ENCODE results near the gene ZNF264. TPM values are rescaled to one million over a fixed set of nuclear protein-coding genes. Genes with fewer than 3 reads are reported as not detected.

Gene ZNF264
- total and polyA plus RNA-seq, 12 donors = 6.4 to 78.1 (median 33.1) TPM

DNA sequence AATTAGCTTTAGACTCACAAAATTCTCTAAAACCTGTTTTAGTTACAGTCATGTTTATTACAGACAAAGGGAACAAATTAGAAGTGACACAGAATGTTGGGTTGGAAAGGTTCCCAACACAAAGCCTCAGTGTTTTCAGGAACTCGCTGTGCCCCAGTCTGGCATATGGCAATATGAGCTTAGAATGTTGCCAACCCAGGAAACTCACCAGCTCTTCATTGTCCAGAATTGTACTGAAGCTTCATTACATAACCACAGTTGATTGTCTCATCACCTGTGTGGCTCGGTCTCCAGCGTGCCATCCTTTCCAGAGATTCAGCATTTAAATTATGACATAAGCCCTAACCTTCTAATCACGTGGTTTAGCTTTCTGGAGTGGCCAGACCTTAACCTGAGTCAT, 19.1 kb downstream of the ZNF264 start:
- intact Hi-C loops (cut with DNase I) = no loop called here
- 79 to 98% (median 92%) methylated on average over 3 to 4 of the region's 4 CpGs for WGBS, 4 donors
- Histone ChIP-seq H3K27me3 (no peaks in the 10 kb centered on the region), H3K4me3 (no peak overlapping the region), H3K4me1 (replicated peaks in 1 of 2) (no peaks in the 10 kb centered on the region), H3K36me3 (replicated peaks in 1 of 2) (peaks cover 0 to 61% of the 10 kb centered on the region in 2 donors), H3K9me3 (replicated peaks in 1 of 3) (no peaks in the 10 kb centered on the region), H3K27ac (no peak overlapping the region)
- peak in 1 of 7 donors; percentile 37 for DNase-seq
- TF ChIP-seq, protein P1, sequence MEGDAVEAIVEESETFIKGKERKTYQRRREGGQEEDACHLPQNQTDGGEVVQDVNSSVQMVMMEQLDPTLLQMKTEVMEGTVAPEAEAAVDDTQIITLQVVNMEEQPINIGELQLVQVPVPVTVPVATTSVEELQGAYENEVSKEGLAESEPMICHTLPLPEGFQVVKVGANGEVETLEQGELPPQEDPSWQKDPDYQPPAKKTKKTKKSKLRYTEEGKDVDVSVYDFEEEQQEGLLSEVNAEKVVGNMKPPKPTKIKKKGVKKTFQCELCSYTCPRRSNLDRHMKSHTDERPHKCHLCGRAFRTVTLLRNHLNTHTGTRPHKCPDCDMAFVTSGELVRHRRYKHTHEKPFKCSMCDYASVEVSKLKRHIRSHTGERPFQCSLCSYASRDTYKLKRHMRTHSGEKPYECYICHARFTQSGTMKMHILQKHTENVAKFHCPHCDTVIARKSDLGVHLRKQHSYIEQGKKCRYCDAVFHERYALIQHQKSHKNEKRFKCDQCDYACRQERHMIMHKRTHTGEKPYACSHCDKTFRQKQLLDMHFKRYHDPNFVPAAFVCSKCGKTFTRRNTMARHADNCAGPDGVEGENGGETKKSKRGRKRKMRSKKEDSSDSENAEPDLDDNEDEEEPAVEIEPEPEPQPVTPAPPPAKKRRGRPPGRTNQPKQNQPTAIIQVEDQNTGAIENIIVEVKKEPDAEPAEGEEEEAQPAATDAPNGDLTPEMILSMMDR (IDR thresholded peaks at IDR 0.05) = no peak
- TF ChIP-seq POLR2A (IDR thresholded peaks at IDR 0.05) = no peak

DNA sequence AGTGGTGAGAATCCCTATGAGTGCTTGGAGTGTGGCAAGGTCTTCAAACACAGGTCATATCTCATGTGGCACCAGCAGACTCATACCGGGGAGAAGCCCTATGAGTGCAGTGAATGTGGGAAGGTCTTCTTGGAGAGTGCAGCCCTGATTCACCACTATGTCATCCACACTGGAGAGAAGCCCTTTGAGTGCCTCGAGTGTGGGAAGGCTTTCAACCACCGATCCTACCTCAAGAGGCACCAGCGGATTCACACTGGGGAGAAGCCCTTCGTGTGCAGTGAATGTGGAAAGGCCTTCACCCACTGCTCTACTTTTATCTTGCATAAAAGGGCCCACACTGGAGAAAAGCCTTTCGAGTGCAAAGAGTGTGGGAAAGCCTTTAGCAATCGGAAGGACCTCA, 20.8 kb downstream of the ZNF264 start:
- no peak for TF ChIP-seq POLR2A (IDR thresholded peaks at IDR 0.05)
- TF ChIP-seq, protein P1 (IDR thresholded peaks at IDR 0.05) = no peak
- 88 to 93% (median 93%) methylated on average over 4 to 7 of the region's 7 CpGs for WGBS, 4 donors
- Histone ChIP-seq H3K4me1 (replicated peaks in 1 of 2) (no peaks in the 10 kb centered on the region), H3K9me3 (replicated peaks in 1 of 3) (no peaks in the 10 kb centered on the region), H3K27ac (no peak overlapping the region), H3K4me3 (no peak overlapping the region), H3K36me3 (replicated peaks in 1 of 2) (peaks cover 0 to 58% of the 10 kb centered on the region in 2 donors), H3K27me3 (no peaks in the 10 kb centered on the region)
- intact Hi-C loops (cut with DNase I) = no loop called here
- DNase-seq = no peak

DNA sequence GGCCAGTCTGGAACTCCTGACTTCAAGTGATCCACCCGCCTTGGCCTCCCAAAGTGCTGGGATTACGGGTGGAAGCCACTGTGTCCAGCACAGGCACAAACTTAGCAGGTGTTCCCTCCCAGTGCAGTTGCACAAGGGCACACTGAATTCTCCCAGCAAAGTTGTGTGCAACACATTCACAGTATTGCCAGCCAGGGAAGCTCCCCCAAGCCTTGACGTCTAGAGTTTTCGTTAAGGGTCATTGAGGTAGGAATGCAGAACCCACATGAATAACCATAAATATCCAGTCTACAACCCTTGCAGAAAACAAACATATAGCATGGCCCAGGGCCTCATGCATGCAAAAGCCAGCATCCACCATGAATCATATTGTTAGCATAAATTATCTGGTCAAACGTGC, 36.2 kb downstream of the ZNF264 start:
- Histone ChIP-seq H3K9me3 (replicated peaks in 1 of 3) (no peaks in the 10 kb centered on the region), H3K4me1 (replicated peaks in 1 of 2) (no peaks in the 10 kb centered on the region), H3K27ac (no peak overlapping the region), H3K27me3 (no peaks in the 10 kb centered on the region), H3K4me3 (no peak overlapping the region), H3K36me3 (replicated peaks in 1 of 2) (no peaks in the 10 kb centered on the region)
- WGBS, 4 donors = 76 to 84% (median 78%) methylated on average over 4 to 5 of the region's 5 CpGs
- peak in 1 of 7 donors; percentile 0 for DNase-seq
- TF ChIP-seq, protein P1 (IDR thresholded peaks at IDR 0.05) = no peak
- no peak for TF ChIP-seq POLR2A (IDR thresholded peaks at IDR 0.05)
- intact Hi-C loops (cut with DNase I) = no loop called here

DNA sequence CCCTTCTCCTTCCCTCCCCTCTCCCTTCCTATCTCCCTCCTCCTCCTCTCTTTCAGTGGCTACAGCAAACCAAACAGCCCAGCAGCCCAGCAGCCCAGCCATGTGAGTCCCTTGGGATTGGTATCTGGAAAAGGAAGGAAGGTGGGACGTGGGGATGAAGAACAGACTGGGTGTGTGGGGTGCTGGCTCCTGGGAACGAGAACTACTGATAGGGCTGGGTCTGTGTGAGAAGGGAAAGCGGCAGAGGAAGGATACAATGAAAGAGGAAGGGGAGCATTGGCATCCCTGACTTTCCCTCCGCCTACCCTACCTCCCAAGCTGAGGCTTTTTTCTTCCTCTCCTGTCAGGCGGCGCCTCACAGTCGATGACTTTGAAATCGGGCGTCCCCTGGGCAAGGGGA, 40.4 kb downstream of the ZNF264 start:
- WGBS, 4 donors = 69 to 81% (median 76%) methylated on average over 9 of the region's 9 CpGs
- intact Hi-C loops (cut with DNase I) = no loop called here
- no peaks in the 10 kb centered on the region for H3K9me3 ChIP-seq (replicated peaks in 1 of 3)
- no peaks in the 10 kb centered on the region for H3K36me3 ChIP-seq (replicated peaks in 1 of 2)
- no peak overlapping the region for H3K27ac ChIP-seq
- no peak overlapping the region for H3K4me3 ChIP-seq
- no peaks in the 10 kb centered on the region for H3K27me3 ChIP-seq
- TF ChIP-seq POLR2A (IDR thresholded peaks at IDR 0.05) = no peak
- TF ChIP-seq, protein P1 (IDR thresholded peaks at IDR 0.05) = no peak
- no peak for DNase-seq
- H3K4me1 ChIP-seq (replicated peaks in 1 of 2) = no peaks in the 10 kb centered on the region

Measured in adrenal gland (tissue), 12 donors.